OCI-LY3 (cell line): Measurements from ENCODE around the gene GALT.

Experiments
- EZH2phosphoT487 ChIP-seq: fragments of 200-600 bp; shearing (Covaris generic); IDR thresholded peaks from 2 replicates; pipeline ENCODE4 v1.6.1; 2018; ENCODE audit warnings: antibody characterized with exemption, mixed run types, low read depth
- TF ChIP-seq, protein P1 (sequence below): fragments of 200-600, 300-600 bp; sonication (generic); IDR thresholded peaks from 2 replicates; pipeline ENCODE4 v1.5.1; 2014; ENCODE audit warnings: antibody characterized with exemption, low read length, low read depth

DNA sequence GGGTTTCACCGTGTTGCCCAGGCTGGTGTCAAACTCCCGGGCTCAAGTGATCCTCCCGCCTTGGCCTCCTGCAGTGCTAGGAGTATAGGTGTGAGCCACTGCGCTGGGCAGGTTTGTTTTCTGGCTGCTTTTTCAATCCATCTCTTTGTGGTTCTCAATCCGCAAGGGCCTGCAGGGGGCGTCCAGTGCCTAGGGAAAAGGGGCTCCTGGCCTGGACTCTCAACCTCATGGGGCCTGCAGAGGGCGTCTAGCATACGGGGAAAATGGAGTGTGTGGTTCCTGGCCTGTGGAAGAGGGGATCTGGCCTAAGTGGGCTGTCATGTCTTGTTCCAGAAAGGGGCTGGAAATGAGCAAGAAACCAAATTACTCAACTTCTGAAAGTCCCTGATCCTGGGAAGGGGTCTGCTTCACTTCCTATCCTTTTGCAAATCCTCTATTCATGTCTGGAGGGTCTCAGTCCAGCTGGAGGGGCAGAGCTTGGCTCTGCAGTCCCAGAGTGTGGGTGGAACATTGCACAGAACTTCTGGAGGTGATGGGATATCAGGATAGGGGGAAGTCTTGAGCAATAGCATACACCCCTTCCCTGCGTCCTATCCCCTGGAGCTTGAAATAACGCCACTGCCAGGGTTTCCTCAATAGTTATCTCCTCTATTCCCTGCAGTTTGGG, 28.7 kb downstream of the GALT start:
- TF ChIP-seq, protein P1, sequence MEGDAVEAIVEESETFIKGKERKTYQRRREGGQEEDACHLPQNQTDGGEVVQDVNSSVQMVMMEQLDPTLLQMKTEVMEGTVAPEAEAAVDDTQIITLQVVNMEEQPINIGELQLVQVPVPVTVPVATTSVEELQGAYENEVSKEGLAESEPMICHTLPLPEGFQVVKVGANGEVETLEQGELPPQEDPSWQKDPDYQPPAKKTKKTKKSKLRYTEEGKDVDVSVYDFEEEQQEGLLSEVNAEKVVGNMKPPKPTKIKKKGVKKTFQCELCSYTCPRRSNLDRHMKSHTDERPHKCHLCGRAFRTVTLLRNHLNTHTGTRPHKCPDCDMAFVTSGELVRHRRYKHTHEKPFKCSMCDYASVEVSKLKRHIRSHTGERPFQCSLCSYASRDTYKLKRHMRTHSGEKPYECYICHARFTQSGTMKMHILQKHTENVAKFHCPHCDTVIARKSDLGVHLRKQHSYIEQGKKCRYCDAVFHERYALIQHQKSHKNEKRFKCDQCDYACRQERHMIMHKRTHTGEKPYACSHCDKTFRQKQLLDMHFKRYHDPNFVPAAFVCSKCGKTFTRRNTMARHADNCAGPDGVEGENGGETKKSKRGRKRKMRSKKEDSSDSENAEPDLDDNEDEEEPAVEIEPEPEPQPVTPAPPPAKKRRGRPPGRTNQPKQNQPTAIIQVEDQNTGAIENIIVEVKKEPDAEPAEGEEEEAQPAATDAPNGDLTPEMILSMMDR, result peak; percentile 93
- no peak for TF ChIP-seq EZH2phosphoT487
